HepG2 (cell line): ENCODE results near the gene ATP6V1F. TPM values are rescaled to one million over a fixed set of nuclear protein-coding genes. Genes with fewer than 3 reads are reported as not detected.
A peak's percentile ranks its signal among the peaks of the same experiment; 100 is the strongest.

Source experiments
- ATAC-seq: fragments of 200-7000 bp; cut with Tn5 transposase; 3 replicates; pipeline ENCODE4 v1.9.1; 2020; ENCODE audit warnings: mild to moderate bottlenecking, moderate library complexity
- BruUV-seq: library from RNA; stranded (reverse); fragments of 400-500 nt; replicated peaks from 2 replicates; lab custom pipeline; 2021; lab: Mats Ljungman, UMichigan
- CTCF ChIA-PET: fragments of 300-600 bp; formaldehyde crosslinking; extraction: SDS; loops from one replicate; lab custom pipeline; 2021; ENCODE audit warnings: low total read pairs, inconsistent platforms, low intra/inter-chr PET ratio; lab: Yijun Ruan, JAX
- POLR2A ChIA-PET: fragments of 350-600 bp; sonication (Branson Sonifier 250); formaldehyde crosslinking; loops from one replicate; lab custom pipeline; 2020; ENCODE audit warnings: antibody characterized with exemption, inconsistent platforms; lab: Yijun Ruan, JAX
- DNase-seq: peaks from one replicate; pipeline ENCODE4 v3.0.0-alpha.2; 2015; ENCODE audit warnings: low spot score
- FAIRE-seq: peaks from 3 replicates; lab custom pipeline; 2011; peaks lifted over from hg19 to GRCh38; lab: Jason Lieb, UNC
- H2AFZ ChIP-seq: one replicate; pipeline ENCODE4 v1.6.1; 2011; ENCODE audit warnings: low read length, inconsistent platforms
- H3K27ac ChIP-seq: fragments of 300-600 bp; 3 replicates; pipeline ENCODE4 v1.8.0; 2011; ENCODE audit warnings: mixed run types, mild to moderate bottlenecking, mixed read lengths, low read length, inconsistent platforms; ENCODE audit not compliant: insufficient read depth; ENCODE audit errors: extremely low read length
- H3K27me3 ChIP-seq, 2 experiments: fragments of 200-600 bp in 1 of 2; 2 replicates in 1 of 2; 3 replicates in 1 of 2; pipeline versions ENCODE4 v1.6.0 to v1.8.0; 2011; ENCODE audit warnings: low read length in 2 of 2, mild to moderate bottlenecking in 2 of 2, moderate library complexity in 2 of 2, inconsistent platforms in 1 of 2; ENCODE audit not compliant: insufficient read depth in 2 of 2, control insufficient read depth in 1 of 2
- H3K36me3 ChIP-seq, 2 experiments: fragments of 200-600 bp in 1 of 2; replicated peaks in 1 of 2; 2 replicates in 1 of 2; 3 replicates in 1 of 2; pipeline versions ENCODE4 v1.5.1 to v1.8.0; 2011; ENCODE audit warnings: low read length in 2 of 2, inconsistent platforms in 1 of 2; ENCODE audit not compliant: insufficient read depth in 2 of 2, control insufficient read depth in 1 of 2
- H3K4me1 ChIP-seq: 2 replicates; pipeline ENCODE4 v1.5.1; 2012; ENCODE audit warnings: low read length, inconsistent platforms; ENCODE audit not compliant: insufficient read depth
- H3K4me2 ChIP-seq: 2 replicates; pipeline ENCODE4 v1.6.0; 2011; ENCODE audit warnings: low read depth, low read length, inconsistent platforms
- H3K4me3 ChIP-seq, 3 experiments: fragments of 200-600 bp in 1 of 3; sonication (generic), shearing (Covaris generic) in 1 of 3; replicated peaks in 1 of 3; 2 replicates each; pipeline ENCODE4 v1.5.1; 2011 to 2016; ENCODE audit warnings: low read length in 3 of 3, inconsistent platforms in 2 of 3, low read depth in 2 of 3, mild to moderate bottlenecking in 2 of 3, control low read depth in 1 of 3, mixed read lengths in 1 of 3; ENCODE audit not compliant: insufficient read depth in 1 of 3
- H3K79me2 ChIP-seq: one replicate; pipeline ENCODE4 v1.6.1; 2011; ENCODE audit warnings: low read length, inconsistent platforms; ENCODE audit not compliant: insufficient read depth
- H3K9ac ChIP-seq: 2 replicates; pipeline ENCODE4 v1.6.0; 2011; ENCODE audit warnings: mild to moderate bottlenecking, low read depth, low read length, inconsistent platforms; ENCODE audit not compliant: insufficient read depth
- H3K9me3 ChIP-seq: 2 replicates; pipeline ENCODE4 v1.5.1; 2012; ENCODE audit warnings: mild to moderate bottlenecking, low read length
- H4K20me1 ChIP-seq: 2 replicates; pipeline ENCODE4 v1.6.0; 2011; ENCODE audit warnings: inconsistent platforms, mild to moderate bottlenecking, low read length, moderate library complexity; ENCODE audit not compliant: insufficient read depth
- ELF3 ChIP-seq: IDR thresholded peaks from 2 replicates; pipeline ENCODE4 v1.6.1; 2016; ENCODE audit warnings: missing genetic modification reagents, missing compliant biosample characterization
- GPN1 ChIP-seq: sonication (generic); formaldehyde crosslinking; IDR thresholded peaks from 2 replicates; pipeline ENCODE4 v1.5.1; 2020; ENCODE audit warnings: missing genetic modification reagents, borderline replicate concordance
- HMG20A ChIP-seq: IDR thresholded peaks from 2 replicates; pipeline ENCODE4 v1.6.1; 2016; ENCODE audit warnings: borderline replicate concordance
- LBX2 ChIP-seq: sonication (generic); formaldehyde crosslinking; IDR thresholded peaks from 2 replicates; pipeline ENCODE4 v1.5.0; 2020; ENCODE audit warnings: missing genetic modification reagents, mild to moderate bottlenecking, borderline replicate concordance
- MED8 ChIP-seq: sonication (generic); formaldehyde crosslinking; IDR thresholded peaks from 2 replicates; pipeline ENCODE4 v1.8.1; 2023; ENCODE audit warnings: mild to moderate bottlenecking, missing genetic modification reagents; ENCODE audit not compliant: insufficient replicate concordance
- XBP1 ChIP-seq: sonication (generic); formaldehyde crosslinking; IDR thresholded peaks from 2 replicates; pipeline ENCODE4 v1.5.0; 2020; ENCODE audit warnings: missing genetic modification reagents
- ZKSCAN5 ChIP-seq: sonication (generic); formaldehyde crosslinking; IDR thresholded peaks from 2 replicates; pipeline ENCODE4 v1.5.1; 2020; ENCODE audit warnings: mild to moderate bottlenecking, missing genetic modification reagents
- ZNF430 ChIP-seq: sonication (generic); formaldehyde crosslinking; IDR thresholded peaks from 2 replicates; pipeline ENCODE4 v1.9.0; 2021; ENCODE audit warnings: mild to moderate bottlenecking, missing genetic modification reagents
- ZNF501 ChIP-seq: sonication (generic); formaldehyde crosslinking; IDR thresholded peaks from 2 replicates; pipeline ENCODE4 v1.5.1; 2020; ENCODE audit warnings: mild to moderate bottlenecking, moderate library complexity, missing genetic modification reagents
- ZNF563 ChIP-seq: sonication (generic); formaldehyde crosslinking; IDR thresholded peaks from 2 replicates; pipeline ENCODE4 v1.8.0; 2022; ENCODE audit warnings: mild to moderate bottlenecking, moderate library complexity, missing genetic modification reagents
- ZNF577 ChIP-seq: sonication (generic); formaldehyde crosslinking; IDR thresholded peaks from 2 replicates; pipeline ENCODE4 v1.4.0; 2020; ENCODE audit warnings: mild to moderate bottlenecking, low read depth, missing genetic modification reagents, borderline replicate concordance
- ZNF749 ChIP-seq: sonication (generic); formaldehyde crosslinking; IDR thresholded peaks from 2 replicates; pipeline ENCODE4 v1.8.0; 2022; ENCODE audit warnings: mild to moderate bottlenecking, missing genetic modification reagents, moderate library complexity, borderline replicate concordance
- ZNF83 ChIP-seq: sonication (generic); formaldehyde crosslinking; IDR thresholded peaks from 2 replicates; pipeline ENCODE4 v1.4.0; 2020; ENCODE audit warnings: missing genetic modification reagents, mild to moderate bottlenecking, borderline replicate concordance
- WGBS: methylation state at CpG from one replicate; pipeline ENCODE4 v1.1.6; 2017; ENCODE audit warnings: low lambda C conversion rate; 5-methylcytosine and 5-hydroxymethylcytosine counted together
- in situ Hi-C: cut with HindIII; loops from 2 replicates; pipeline ENCODE4 v1.10.0; 2017; ENCODE audit warnings: low pct_unique_long_range_greater_than_20kb; ENCODE audit not compliant: extremely low pct_ligation_motif_present
- intact Hi-C: fragments of 100-400 bp; cut with micrococcal nuclease; formaldehyde crosslinking; loops from one replicate; pipeline ENCODE4 v1.10.0; 2022; ENCODE audit not compliant: unreplicated experiment
- polyA plus RNA-seq, 8 experiments: library from polyadenylated mRNA; depleted of rRNA in 3 of 8; stranded (reverse) in 7 of 8; unstranded in 1 of 8; fragments of >200 nt; fragmentation: Illumina TruSeq in 4 of 8; extraction: Trizol in 4 of 8; gene quantifications; 2 replicates each; pipeline versions ENCODE4 v1.2.1 to v1.2.3, GENCODE V29; 2011 to 2016; ENCODE audit warnings: low read depth in 4 of 8, missing spikeins in 1 of 8, mixed read lengths in 1 of 8; ENCODE audit not compliant: insufficient read depth in 1 of 8
- total RNA-seq, 5 experiments: library from RNA; depleted of rRNA; stranded (reverse); fragments of >200 nt; fragmentation: Illumina TruSeq; extraction: Trizol; gene quantifications; 2 replicates each; pipeline ENCODE4 v1.2.3, GENCODE V29; 2016; ENCODE audit warnings: low read depth in 1 of 5

Gene ATP6V1F
- total and polyA plus RNA-seq, 2 of the 13 experiments (the other 11 are each of a cell fraction or from before 2014, with no cell fraction given), result 87.2 to 132 TPM

DNA sequence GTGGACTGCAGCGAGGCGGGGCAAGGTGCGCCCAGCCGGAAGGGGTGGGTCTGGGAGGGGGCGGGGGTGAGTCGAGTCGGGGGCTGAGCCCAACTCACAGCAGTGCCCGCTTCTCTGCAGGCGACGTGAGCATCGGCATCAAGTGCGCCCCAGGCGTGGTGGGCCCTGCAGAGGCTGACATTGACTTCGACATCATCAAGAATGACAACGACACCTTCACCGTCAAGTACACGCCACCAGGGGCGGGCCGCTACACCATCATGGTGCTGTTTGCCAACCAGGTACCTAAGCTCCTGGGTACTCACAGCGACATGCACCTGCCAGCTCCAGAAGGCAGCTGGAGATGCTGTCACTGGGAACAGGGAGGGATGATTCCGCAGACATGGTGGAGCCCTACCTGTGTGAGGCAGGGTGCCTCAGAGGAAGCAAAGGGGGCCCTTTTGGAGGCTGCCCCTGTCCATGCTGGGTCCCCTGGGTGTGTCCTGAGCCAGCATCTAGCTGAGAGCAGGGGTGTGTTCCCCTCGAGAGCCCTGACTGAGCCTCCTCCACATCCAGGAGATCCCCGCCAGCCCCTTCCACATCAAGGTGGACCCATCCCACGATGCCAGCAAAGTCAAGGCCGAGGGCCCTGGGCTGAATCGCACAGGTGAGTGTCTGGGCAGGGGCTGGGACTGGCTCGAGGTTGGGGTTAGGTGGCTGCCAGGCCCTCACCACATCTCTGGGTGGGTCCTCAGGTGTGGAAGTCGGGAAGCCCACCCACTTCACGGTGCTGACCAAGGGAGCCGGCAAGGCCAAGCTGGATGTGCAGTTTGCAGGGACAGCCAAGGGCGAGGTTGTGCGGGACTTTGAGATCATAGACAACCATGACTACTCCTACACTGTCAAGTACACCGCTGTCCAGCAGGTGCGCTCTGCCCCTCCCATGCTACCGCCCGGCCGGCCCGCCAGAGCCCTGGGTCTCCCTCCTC is 19.7 kb upstream of the ATP6V1F start:
- H3K27ac ChIP-seq, result no peak overlapping the region
- no peaks in the 10 kb centered on the region for H3K36me3 ChIP-seq
- TF ChIP-seq ELF3 (CRISPR knock-in tag) (no peak), ZNF430 (no peak), GPN1 (no peak), XBP1 (CRISPR knock-in tag) (no peak), MED8 (no peak), ZNF501 (no peak), LBX2 (CRISPR knock-in tag) (no peak), ZKSCAN5 (CRISPR knock-in tag) (no peak), ZNF563 (CRISPR knock-in tag) (no peak), HMG20A (CRISPR knock-in tag) (no peak), ZNF83 (CRISPR knock-in tag) (no peak), ZNF749 (CRISPR knock-in tag) (no peak), ZNF577 (CRISPR knock-in tag) (no peak)
- H4K20me1 ChIP-seq, result no peaks in the 10 kb centered on the region
- in situ Hi-C loops (no loop called here), intact Hi-C loops (no loop called here)
- no peak overlapping the region for H3K4me3 ChIP-seq
- H3K79me2 ChIP-seq, result no peaks in the 10 kb centered on the region
- H3K4me2 ChIP-seq, result no peak overlapping the region
- ATAC-seq (peak; percentile 9; the same call in 1 of the 3 replicates), DNase-seq (no peak), FAIRE-seq (no peak)
- ChIA-PET CTCF (interaction anchor here (1.6 to 3.0 kb wide), 3 partner anchors 32 to 41 kb away, joined by 6 to 13 read pairs (median 11); no protein-coding TSS in a partner anchor), POLR2A (no interaction called here)
- no peak overlapping the region for H2AFZ ChIP-seq
- H3K27me3 ChIP-seq, result peaks cover 5 to 12% of the 10 kb centered on the region in 2 experiments; a peak in 2 of 5 replicates
- no peaks in the 10 kb centered on the region for H3K9me3 ChIP-seq
- peaks cover 11% of the 10 kb centered on the region for H3K4me1 ChIP-seq
- 74% methylated on average over 19 of the region's 38 CpGs for WGBS
- BruUV-seq, result no TSS peak
- no peak overlapping the region for H3K9ac ChIP-seq
